ENCODE results near the gene NOVA2. TPM values are rescaled to one million over a fixed set of nuclear protein-coding genes. Genes with fewer than 3 reads are reported as not detected.
A peak's percentile ranks its signal among the peaks of the same experiment; 100 is the strongest.

Gene NOVA2
- total RNA-seq, 2 experiments from 2014 or later: 0.04 to 0.10 TPM

GRCh38 chr19:45994998-45995714 is 21.5 kb upstream of the NOVA2 start, which contains the start of gene CCDC61:
Gene CCDC61, plus strand, starts transcription at chr19:45995467. Its CDS starts 7,552 bp downstream, at chr19:46003019.
- H3K4me3 Mint-ChIP-seq: no peak within 1 kb of the TSS
- CTCF ChIA-PET: interaction anchor here (0.8 to 0.9 kb wide), 2 partner anchors 10 to 14 kb away, joined by 3 read pairs; no protein-coding TSS in a partner anchor
- no peaks in the 10 kb centered on the region for H3K9me3 Mint-ChIP-seq
- POLR2A ChIA-PET: interaction anchor here (0.6 to 2.0 kb wide), 3 partner anchors 28 to 93 kb away, joined by 3 to 4 read pairs (median 4); partner anchors contain the start of gene MYPOP
- peaks cover 9% of the 10 kb centered on the region for H3K36me3 Mint-ChIP-seq (ENCODE audit: low read depth)
- H3K27ac Mint-ChIP-seq: no peak within 1 kb of the TSS
- peaks cover 16% of the 10 kb centered on the region for H3K4me1 Mint-ChIP-seq
- H3K27me3 Mint-ChIP-seq: peaks cover 10% of the 10 kb centered on the region
- peak; percentile 97 for DNase-seq

GRCh38 chr19:45994456-45994997 is 20.9 kb upstream of the NOVA2 start:
- CTCF ChIA-PET: interaction anchor here (0.8 kb wide), 1 partner anchor 15 kb away, joined by 3 read pairs; no protein-coding TSS in a partner anchor
- no peaks in the 10 kb centered on the region for H3K9me3 Mint-ChIP-seq

GRCh38 chr19:45990113-45990728 is 16.6 kb upstream of the NOVA2 start:
- no peak for DNase-seq
- H3K36me3 Mint-ChIP-seq (ENCODE audit: low read depth): no peaks in the 10 kb centered on the region
- peaks cover 20% of the 10 kb centered on the region for H3K27me3 Mint-ChIP-seq
- H3K4me3 Mint-ChIP-seq: no peak overlapping the region
- H3K4me1 Mint-ChIP-seq: peaks cover 4% of the 10 kb centered on the region
- H3K27ac Mint-ChIP-seq: no peak overlapping the region
- no peaks in the 10 kb centered on the region for H3K9me3 Mint-ChIP-seq
- ChIA-PET POLR2A (no interaction called here), CTCF (no interaction called here)

More at GRCh38 chr19:45994456-45994997, 20.9 kb upstream of the NOVA2 start:
- H3K36me3 Mint-ChIP-seq (ENCODE audit: low read depth): peaks cover 9% of the 10 kb centered on the region
- POLR2A ChIA-PET: interaction anchor here (0.6 to 2.0 kb wide), 2 partner anchors 27 to 92 kb away, joined by 4 read pairs; partner anchors contain the start of gene MYPOP
- peaks cover 9% of the 10 kb centered on the region for H3K4me1 Mint-ChIP-seq
- no peak overlapping the region for H3K27ac Mint-ChIP-seq
- peaks cover 11% of the 10 kb centered on the region for H3K27me3 Mint-ChIP-seq
- DNase-seq: no peak
- H3K4me3 Mint-ChIP-seq: no peak overlapping the region

- POLR2A ChIA-PET: no interaction called here
- CTCF ChIA-PET: no interaction called here
- Mint-ChIP-seq H3K4me3 (no peak overlapping the region), H3K36me3 (ENCODE audit: low read depth) (no peaks in the 10 kb centered on the region), H3K27me3 (peaks cover 23% of the 10 kb centered on the region), H3K27ac (no peak overlapping the region), H3K9me3 (no peaks in the 10 kb centered on the region), H3K4me1 (peaks cover 4% of the 10 kb centered on the region)
- no peak for DNase-seq
Measured at GRCh38 chr19:45985321-45985720, 11.7 kb upstream of the NOVA2 start.

GRCh38 chr19:45981350-45981749 is 7.7 kb upstream of the NOVA2 start:
- DNase-seq: no peak
- Mint-ChIP-seq H3K27ac (no peak overlapping the region), H3K27me3 (peaks cover 10% of the 10 kb centered on the region), H3K36me3 (ENCODE audit: low read depth) (no peaks in the 10 kb centered on the region), H3K9me3 (no peaks in the 10 kb centered on the region), H3K4me3 (no peak overlapping the region), H3K4me1 (no peaks in the 10 kb centered on the region)
- POLR2A ChIA-PET: no interaction called here
- CTCF ChIA-PET: no interaction called here

GRCh38 chr19:45978156-45978555 is 4.5 kb upstream of the NOVA2 start:
- Mint-ChIP-seq H3K4me3 (no peak overlapping the region), H3K27me3 (peaks cover 27% of the 10 kb centered on the region), H3K27ac (no peak overlapping the region), H3K4me1 (peaks cover 2% of the 10 kb centered on the region), H3K9me3 (no peaks in the 10 kb centered on the region), H3K36me3 (ENCODE audit: low read depth) (no peaks in the 10 kb centered on the region)
- POLR2A ChIA-PET: no interaction called here
- DNase-seq: no peak
- CTCF ChIA-PET: interaction anchor here (0.9 kb wide), 1 partner anchor 39 kb away, joined by 4 read pairs; no protein-coding TSS in a partner anchor

GRCh38 chr19:45976178-45976577 is 2.5 kb upstream of the NOVA2 start:
- ChIA-PET CTCF (no interaction called here), POLR2A (no interaction called here)
- no peak for DNase-seq
- Mint-ChIP-seq H3K4me1 (peaks cover 13% of the 10 kb centered on the region), H3K36me3 (ENCODE audit: low read depth) (no peaks in the 10 kb centered on the region), H3K4me3 (no peak overlapping the region), H3K27ac (no peak overlapping the region), H3K27me3 (peaks cover 32% of the 10 kb centered on the region), H3K9me3 (no peaks in the 10 kb centered on the region)

GRCh38 chr19:45975306-45976070 is 1.8 kb upstream of the NOVA2 start:
- no peak for DNase-seq
- no peaks in the 10 kb centered on the region for H3K36me3 Mint-ChIP-seq (ENCODE audit: low read depth)
- no peak overlapping the region for H3K27ac Mint-ChIP-seq
- peaks cover 36% of the 10 kb centered on the region for H3K27me3 Mint-ChIP-seq
- H3K9me3 Mint-ChIP-seq: no peaks in the 10 kb centered on the region
- POLR2A ChIA-PET: no interaction called here
- H3K4me3 Mint-ChIP-seq: no peak overlapping the region
- CTCF ChIA-PET: interaction anchor here (0.6 kb wide), 1 partner anchor 468 kb away, joined by 3 read pairs; no protein-coding TSS in a partner anchor
- peaks cover 14% of the 10 kb centered on the region for H3K4me1 Mint-ChIP-seq

GRCh38 chr19:45972947-45973540 is 621 bp downstream of the NOVA2 start:
- no peak for DNase-seq
- CTCF ChIA-PET: no interaction called here
- Mint-ChIP-seq H3K4me1 (peaks cover 14% of the 10 kb centered on the region), H3K4me3 (no peak overlapping the region), H3K27ac (no peak overlapping the region), H3K36me3 (ENCODE audit: low read depth) (no peaks in the 10 kb centered on the region), H3K9me3 (no peaks in the 10 kb centered on the region), H3K27me3 (peaks cover 47% of the 10 kb centered on the region)
- POLR2A ChIA-PET: no interaction called here

GRCh38 chr19:45972081-45972946 is 1.4 kb downstream of the NOVA2 start:
- POLR2A ChIA-PET: no interaction called here
- peak; percentile 21 for DNase-seq

GRCh38 chr19:45971260-45971902 is 2.3 kb downstream of the NOVA2 start:
- H3K4me1 Mint-ChIP-seq: peaks cover 14% of the 10 kb centered on the region
- peaks cover 47% of the 10 kb centered on the region for H3K27me3 Mint-ChIP-seq
- ChIA-PET CTCF (interaction anchor here (0.6 kb wide), 1 partner anchor 120 kb away, joined by 6 read pairs; no protein-coding TSS in a partner anchor), POLR2A (no interaction called here)
- H3K36me3 Mint-ChIP-seq (ENCODE audit: low read depth): no peaks in the 10 kb centered on the region
- no peak overlapping the region for H3K4me3 Mint-ChIP-seq
- no peak overlapping the region for H3K27ac Mint-ChIP-seq
- H3K9me3 Mint-ChIP-seq: no peaks in the 10 kb centered on the region
- no peak for DNase-seq

More at GRCh38 chr19:45972081-45972946, 1.4 kb downstream of the NOVA2 start:
- H3K27ac Mint-ChIP-seq: no peak overlapping the region
- H3K4me1 Mint-ChIP-seq: peaks cover 14% of the 10 kb centered on the region
- CTCF ChIA-PET: no interaction called here
- H3K9me3 Mint-ChIP-seq: no peaks in the 10 kb centered on the region
- no peaks in the 10 kb centered on the region for H3K36me3 Mint-ChIP-seq (ENCODE audit: low read depth)
- H3K27me3 Mint-ChIP-seq: peaks cover 47% of the 10 kb centered on the region
- no peak overlapping the region for H3K4me3 Mint-ChIP-seq

Measured in activated CD4-positive, alpha-beta T cell treated with anti-CD3 and anti-CD28 coated beads, Interleukin-2, amount 10 ng/mL, durations not matched to agents 7 days and 5 days (primary cell).